Mesendoderm (in vitro differentiated cells): ENCODE measurements around the gene EHMT2.

ENCODE experiments used
- DNase-seq: peaks from one replicate; pipeline ENCODE4 v3.0.0; 2013
- H2AK5ac ChIP-seq: 2 replicates; pipeline ENCODE4 v1.6.1; 2013; ENCODE audit warnings: low read length, inconsistent platforms
- H2BK120ac ChIP-seq: 2 replicates; pipeline ENCODE4 v1.6.1; 2013; ENCODE audit warnings: low read depth, mild to moderate bottlenecking, low read length, moderate library complexity, mixed read lengths
- H2BK15ac ChIP-seq: replicated peaks from 2 replicates; pipeline ENCODE4 v1.6.1; 2013; ENCODE audit warnings: low read depth, mild to moderate bottlenecking, moderate library complexity
- H2BK5ac ChIP-seq: 2 replicates; pipeline ENCODE4 v1.6.1; 2013; ENCODE audit warnings: low read length, inconsistent platforms
- H3K18ac ChIP-seq: 2 replicates; pipeline ENCODE4 v1.6.1; 2013; ENCODE audit warnings: mild to moderate bottlenecking, low read length, mixed read lengths
- H3K23ac ChIP-seq: one replicate; pipeline ENCODE4 v1.6.1; 2013; ENCODE audit warnings: low read length
- H3K27ac ChIP-seq: 2 replicates; pipeline ENCODE4 v1.5.1; 2013; ENCODE audit warnings: low read depth, mild to moderate bottlenecking, inconsistent platforms, low read length, moderate library complexity
- H3K27me3 ChIP-seq: 2 replicates; pipeline ENCODE4 v1.6.1; 2013; ENCODE audit warnings: low read length, control low read depth, mild to moderate bottlenecking, inconsistent platforms; ENCODE audit not compliant: insufficient read depth, poor library complexity
- H3K36me3 ChIP-seq: 2 replicates; pipeline ENCODE4 v1.6.1; 2013; ENCODE audit warnings: low read length, inconsistent platforms; ENCODE audit not compliant: control insufficient read depth, insufficient read depth
- H3K4ac ChIP-seq: one replicate; pipeline ENCODE4 v1.6.1; 2013; ENCODE audit warnings: low read depth, mild to moderate bottlenecking, low read length, moderate library complexity
- H3K4me1 ChIP-seq: 2 replicates; pipeline ENCODE4 v1.6.1; 2013; ENCODE audit warnings: low read depth, low read length, inconsistent platforms; ENCODE audit not compliant: control insufficient read depth
- H3K4me2 ChIP-seq: 2 replicates; pipeline ENCODE4 v1.6.1; 2013; ENCODE audit warnings: low read length
- H3K4me3 ChIP-seq: 2 replicates; pipeline ENCODE4 v1.5.1; 2013; ENCODE audit warnings: mild to moderate bottlenecking, low read length
- H3K56ac ChIP-seq: one replicate; pipeline ENCODE4 v1.6.1; 2013; ENCODE audit warnings: low read length
- H3K79me1 ChIP-seq: 2 replicates; pipeline ENCODE4 v1.6.1; 2013; ENCODE audit warnings: low read length, inconsistent platforms
- H3K79me2 ChIP-seq: 2 replicates; pipeline ENCODE4 v1.6.1; 2013; ENCODE audit warnings: mild to moderate bottlenecking, low read length; ENCODE audit not compliant: control insufficient read depth, insufficient read depth
- H3K9ac ChIP-seq: 2 replicates; pipeline ENCODE4 v1.6.1; 2013; ENCODE audit warnings: low read length, inconsistent platforms
- H4K5ac ChIP-seq: one replicate; pipeline ENCODE4 v1.6.1; 2013; ENCODE audit warnings: low read length
- H4K8ac ChIP-seq: one replicate; pipeline ENCODE4 v1.6.1; 2013; ENCODE audit warnings: low read depth, mild to moderate bottlenecking, control low read depth, low read length, moderate library complexity
- WGBS: extraction: QIAGEN DNeasy Blood & Tissue Kit; methylation state at CpG from one replicate; pipeline ENCODE4 v1.1.7; 2013; ENCODE audit warnings: low lambda C conversion rate, missing lambda C conversion rate; ENCODE audit not compliant: insufficient coverage; ENCODE audit errors: extremely low coverage; 5-methylcytosine and 5-hydroxymethylcytosine counted together

Gene EHMT2

DNA sequence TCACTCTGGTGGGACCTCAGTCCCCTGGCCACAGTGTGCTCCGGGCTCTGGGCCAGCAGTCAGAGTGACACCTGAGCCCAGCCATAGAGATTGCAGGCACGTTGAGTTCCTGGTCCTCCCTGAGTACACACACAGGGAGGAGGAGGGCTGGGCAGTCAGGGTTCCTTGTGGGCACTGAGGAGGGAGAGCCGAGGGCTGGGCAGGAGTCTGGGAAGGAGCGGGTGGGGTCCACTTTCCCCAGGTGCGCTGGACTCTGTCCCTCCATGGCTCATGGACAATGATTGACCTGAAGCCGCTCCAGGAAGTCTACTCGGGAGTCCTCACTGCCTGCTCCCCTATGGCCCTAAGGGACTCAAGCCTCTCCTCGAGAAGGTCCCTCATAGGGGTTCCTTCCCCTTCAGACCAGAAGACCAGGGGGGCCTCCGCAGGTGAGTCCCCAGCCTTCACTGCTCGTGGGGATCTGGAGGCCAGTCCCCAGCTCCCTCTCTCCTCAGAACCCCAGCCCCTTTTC is 19.8 kb downstream of the EHMT2 start:
- Histone ChIP-seq H3K79me1 (no peaks in the 10 kb centered on the region), H3K56ac (no peak overlapping the region), H3K27ac (no peak overlapping the region), H2BK15ac (no peak overlapping the region), H4K5ac (no peak overlapping the region), H3K23ac (no peak overlapping the region), H3K4me2 (no peak overlapping the region), H3K27me3 (no peaks in the 10 kb centered on the region), H3K18ac (no peak overlapping the region), H3K4me1 (no peaks in the 10 kb centered on the region), H2AK5ac (no peak overlapping the region), H2BK120ac (no peak overlapping the region), H2BK5ac (no peak overlapping the region), H3K4ac (no peak overlapping the region), H3K36me3 (peaks cover 11% of the 10 kb centered on the region), H3K4me3 (no peak overlapping the region), H3K79me2 (no peaks in the 10 kb centered on the region), H4K8ac (no peak overlapping the region), H3K9ac (no peak overlapping the region)
- DNase-seq = no peak
- no CpG with 5 or more reads among the region's 10 CpGs for WGBS

DNA sequence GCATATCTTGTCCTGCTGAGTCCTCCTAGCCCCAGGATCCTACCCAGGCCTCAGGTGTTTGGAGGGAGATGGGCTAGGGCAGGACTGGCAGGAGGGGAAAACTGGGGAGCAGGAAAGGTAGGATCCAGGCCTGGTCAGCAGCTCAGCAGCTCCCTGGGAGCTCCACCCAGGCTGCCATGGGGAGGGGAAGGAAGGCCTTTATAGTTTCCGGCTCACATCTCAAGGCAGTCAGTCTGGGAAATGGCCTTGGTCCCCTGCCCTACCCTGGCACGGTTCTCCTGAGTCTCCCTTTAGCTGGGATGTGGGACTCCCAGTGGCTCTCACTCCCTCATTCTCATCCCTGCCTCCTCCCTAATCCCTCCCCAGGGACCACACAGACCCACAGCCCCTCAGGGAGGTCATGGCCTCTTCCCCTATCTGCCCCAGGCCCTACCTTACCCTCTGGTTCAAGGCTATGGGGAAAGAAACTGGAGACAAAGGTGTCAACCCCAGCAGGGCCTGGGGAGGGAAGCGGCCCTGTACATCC is 20.3 kb downstream of the EHMT2 start:
- Histone ChIP-seq H2BK5ac (no peak overlapping the region), H4K5ac (no peak overlapping the region), H3K4me1 (no peaks in the 10 kb centered on the region), H4K8ac (no peak overlapping the region), H3K23ac (no peak overlapping the region), H3K79me1 (no peaks in the 10 kb centered on the region), H3K4ac (no peak overlapping the region), H2BK15ac (no peak overlapping the region), H2BK120ac (no peak overlapping the region), H3K4me2 (no peak overlapping the region), H3K79me2 (no peaks in the 10 kb centered on the region), H3K18ac (no peak overlapping the region), H3K27ac (no peak overlapping the region), H3K4me3 (no peak overlapping the region), H2AK5ac (no peak overlapping the region), H3K9ac (no peak overlapping the region), H3K27me3 (no peaks in the 10 kb centered on the region), H3K56ac (no peak overlapping the region), H3K36me3 (peaks cover 8% of the 10 kb centered on the region)
- WGBS = no CpG with 5 or more reads among the region's 3 CpGs
- DNase-seq = no peak

- Histone ChIP-seq H3K56ac (no peak overlapping the region), H2BK15ac (no peak overlapping the region), H3K27me3 (no peaks in the 10 kb centered on the region), H3K27ac (no peak overlapping the region), H3K18ac (no peak overlapping the region), H3K9ac (no peak overlapping the region), H3K4ac (no peak overlapping the region), H3K23ac (no peak overlapping the region), H3K79me2 (no peaks in the 10 kb centered on the region), H3K36me3 (peaks cover 6% of the 10 kb centered on the region), H3K4me3 (no peak overlapping the region), H2AK5ac (no peak overlapping the region), H2BK5ac (no peak overlapping the region), H3K4me1 (no peaks in the 10 kb centered on the region), H4K5ac (no peak overlapping the region), H4K8ac (no peak overlapping the region), H2BK120ac (no peak overlapping the region), H3K4me2 (no peak overlapping the region), H3K79me1 (no peaks in the 10 kb centered on the region)
- no peak for DNase-seq
- WGBS = no CpG with 5 or more reads among the region's 7 CpGs
These were observed 21.1 kb downstream of the EHMT2 start for GRCh38 chr6:31876357-31876756.

DNA sequence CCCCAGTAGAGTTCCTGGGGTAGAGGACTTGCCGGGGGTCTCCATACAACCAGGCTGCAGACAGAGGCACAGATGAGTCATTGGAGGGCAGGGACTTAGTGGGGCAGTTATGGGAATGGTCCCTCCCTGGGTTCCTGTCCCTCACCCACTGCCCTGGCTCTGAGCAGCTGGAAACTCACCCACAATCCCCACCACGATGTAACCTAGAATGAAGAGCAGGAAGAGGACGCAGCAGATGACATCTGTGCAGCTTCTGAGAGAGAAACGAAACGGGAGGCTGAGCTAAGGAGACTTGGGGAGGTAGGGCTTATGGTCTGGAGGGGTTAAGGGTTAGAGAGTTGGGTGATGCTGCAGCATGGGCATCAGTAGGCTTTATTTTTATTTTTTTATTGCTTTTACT is 21.6 kb downstream of the EHMT2 start:
- Histone ChIP-seq H3K27ac (no peak overlapping the region), H3K79me2 (no peaks in the 10 kb centered on the region), H2BK15ac (no peak overlapping the region), H2BK5ac (no peak overlapping the region), H4K5ac (no peak overlapping the region), H3K4ac (no peak overlapping the region), H3K9ac (no peak overlapping the region), H3K27me3 (no peaks in the 10 kb centered on the region), H3K23ac (no peak overlapping the region), H3K79me1 (no peaks in the 10 kb centered on the region), H3K4me2 (no peak overlapping the region), H2BK120ac (no peak overlapping the region), H3K18ac (no peak overlapping the region), H2AK5ac (no peak overlapping the region), H3K56ac (no peak overlapping the region), H3K4me1 (no peaks in the 10 kb centered on the region), H3K4me3 (no peak overlapping the region), H3K36me3 (peaks cover 2% of the 10 kb centered on the region), H4K8ac (no peak overlapping the region)
- no CpG with 5 or more reads among the region's 5 CpGs for WGBS
- no peak for DNase-seq

DNA sequence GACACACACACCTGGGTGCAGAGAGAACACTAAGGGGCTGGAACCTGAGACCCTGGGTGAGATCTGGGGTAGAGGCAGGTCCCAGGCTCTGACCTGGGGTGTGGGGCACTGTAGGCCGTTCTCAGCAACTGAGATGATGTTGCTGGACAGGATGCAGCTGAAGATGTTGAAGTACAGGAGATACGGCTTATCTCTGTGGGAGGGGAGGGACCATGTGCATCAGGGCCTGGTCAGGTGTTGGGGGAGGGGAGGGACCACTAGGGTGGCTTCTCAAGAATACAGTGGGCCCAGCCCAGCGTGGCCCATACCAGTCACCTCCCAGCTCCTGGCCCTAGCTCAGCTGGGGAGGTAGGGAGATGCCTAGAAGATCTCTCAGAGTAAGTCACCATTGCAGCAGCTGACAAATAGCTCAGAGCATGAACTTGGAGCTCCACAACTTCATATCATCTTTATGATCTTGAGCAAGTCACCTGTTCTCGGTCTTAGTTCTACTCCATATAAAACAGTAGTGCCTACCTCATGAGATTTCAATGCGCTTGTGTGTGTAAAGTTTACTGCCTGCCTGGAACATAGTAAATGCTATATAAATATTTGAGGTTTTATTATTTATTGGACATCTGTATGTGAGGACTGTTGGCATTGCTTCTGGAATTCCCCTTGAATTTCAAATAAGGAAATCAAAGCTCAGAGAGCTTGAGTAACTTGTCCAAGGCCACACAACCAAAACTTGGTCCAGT is 22.5 kb downstream of the EHMT2 start:
- no peak overlapping the region for H3K4me3 ChIP-seq

More for the DNA sequence above, 22.5 kb downstream of the EHMT2 start:
- no peaks in the 10 kb centered on the region for H3K27me3 ChIP-seq
- H3K18ac ChIP-seq = no peak overlapping the region
- no peak overlapping the region for H3K9ac ChIP-seq
- H3K27ac ChIP-seq = no peak overlapping the region
- no peak overlapping the region for H2BK5ac ChIP-seq
- no peak overlapping the region for H3K56ac ChIP-seq
- H2AK5ac ChIP-seq = no peak overlapping the region
- no peak overlapping the region for H3K4ac ChIP-seq
- WGBS = no CpG with 5 or more reads among the region's 5 CpGs
- no peaks in the 10 kb centered on the region for H3K4me1 ChIP-seq
- no peak overlapping the region for H3K4me2 ChIP-seq
- no peak overlapping the region for H4K5ac ChIP-seq
- peaks cover 2% of the 10 kb centered on the region for H3K36me3 ChIP-seq
- H3K79me2 ChIP-seq = no peaks in the 10 kb centered on the region
- DNase-seq = no peak
- no peaks in the 10 kb centered on the region for H3K79me1 ChIP-seq
- H4K8ac ChIP-seq = no peak overlapping the region
- no peak overlapping the region for H2BK120ac ChIP-seq
- no peak overlapping the region for H2BK15ac ChIP-seq
- H3K23ac ChIP-seq = no peak overlapping the region
